HL-60 (cell line): ENCODE results near the gene WDFY4.

Source experiments
- DNase-seq, 2 experiments: peaks; one replicate each; pipeline ENCODE4 v3.0.0-alpha.2; 2010 to 2020; ENCODE audit warnings: low read depth in 1 of 2, low spot score in 1 of 2
- H3K27ac ChIP-seq: fragments of 250-450 bp; sonication (Bioruptor Pico); replicated peaks from 2 replicates; pipeline ENCODE4 v1.5.1; 2020; ENCODE audit warnings: mild to moderate bottlenecking, moderate library complexity
- H3K27me3 ChIP-seq: fragments of 250-450 bp; sonication (Bioruptor Pico); 2 replicates; pipeline ENCODE4 v1.5.1; 2021; ENCODE audit warnings: mild to moderate bottlenecking, moderate library complexity; ENCODE audit not compliant: insufficient read depth, poor library complexity, severe bottlenecking
- H3K4me3 ChIP-seq: replicated peaks from 2 replicates; pipeline ENCODE4 v1.5.1; 2011; ENCODE audit warnings: mild to moderate bottlenecking, control low read depth, low read length; ENCODE audit not compliant: insufficient read depth
- CTCF ChIP-seq: IDR thresholded peaks from one replicate; pipeline ENCODE4 v1.5.1; 2011; ENCODE audit warnings: low read length, control low read depth, inconsistent platforms; ENCODE audit not compliant: insufficient read depth
- GABPA ChIP-seq: IDR thresholded peaks from 2 replicates; pipeline ENCODE4 v1.6.1; 2012; ENCODE audit warnings: low read depth
- POLR2AphosphoS5 ChIP-seq: IDR thresholded peaks from 2 replicates; pipeline ENCODE4 v1.6.1; 2012; ENCODE audit warnings: low read depth
- SPI1 ChIP-seq: IDR thresholded peaks from 2 replicates; pipeline ENCODE4 v1.6.1; 2012; ENCODE audit warnings: low read depth, mild to moderate bottlenecking, borderline replicate concordance
- TF ChIP-seq, protein P1 (sequence below): IDR thresholded peaks from 2 replicates; pipeline ENCODE4 v1.6.1; 2012; ENCODE audit warnings: low read depth; ENCODE audit not compliant: insufficient replicate concordance

WDFY4 gene

DNA sequence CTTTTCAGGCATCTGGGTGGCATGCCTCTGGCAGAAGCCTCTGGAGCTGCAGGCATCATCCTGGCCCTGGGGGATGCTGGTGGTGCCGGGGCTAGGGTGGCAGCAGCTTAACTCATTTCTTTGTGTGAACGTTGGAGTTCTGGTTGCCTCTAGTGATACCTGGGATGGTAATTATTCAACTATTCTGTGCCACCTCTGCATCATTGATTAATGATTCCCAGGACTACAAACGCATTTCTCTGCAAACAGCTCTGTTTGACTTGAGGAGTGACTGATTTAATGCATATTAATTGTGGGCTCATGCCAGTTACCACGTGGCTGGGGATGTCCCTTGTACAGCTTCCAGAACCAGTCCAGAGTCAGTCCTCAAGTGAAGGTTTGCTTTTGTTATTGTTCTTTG lies 199.0 kb downstream of the WDFY4 start:
- Histone ChIP-seq H3K27me3 (no peaks in the 10 kb centered on the region), H3K27ac (no peak overlapping the region), H3K4me3 (no peak overlapping the region)
- DNase-seq = no peak
- TF ChIP-seq POLR2AphosphoS5 (no peak), SPI1 (no peak)

DNA sequence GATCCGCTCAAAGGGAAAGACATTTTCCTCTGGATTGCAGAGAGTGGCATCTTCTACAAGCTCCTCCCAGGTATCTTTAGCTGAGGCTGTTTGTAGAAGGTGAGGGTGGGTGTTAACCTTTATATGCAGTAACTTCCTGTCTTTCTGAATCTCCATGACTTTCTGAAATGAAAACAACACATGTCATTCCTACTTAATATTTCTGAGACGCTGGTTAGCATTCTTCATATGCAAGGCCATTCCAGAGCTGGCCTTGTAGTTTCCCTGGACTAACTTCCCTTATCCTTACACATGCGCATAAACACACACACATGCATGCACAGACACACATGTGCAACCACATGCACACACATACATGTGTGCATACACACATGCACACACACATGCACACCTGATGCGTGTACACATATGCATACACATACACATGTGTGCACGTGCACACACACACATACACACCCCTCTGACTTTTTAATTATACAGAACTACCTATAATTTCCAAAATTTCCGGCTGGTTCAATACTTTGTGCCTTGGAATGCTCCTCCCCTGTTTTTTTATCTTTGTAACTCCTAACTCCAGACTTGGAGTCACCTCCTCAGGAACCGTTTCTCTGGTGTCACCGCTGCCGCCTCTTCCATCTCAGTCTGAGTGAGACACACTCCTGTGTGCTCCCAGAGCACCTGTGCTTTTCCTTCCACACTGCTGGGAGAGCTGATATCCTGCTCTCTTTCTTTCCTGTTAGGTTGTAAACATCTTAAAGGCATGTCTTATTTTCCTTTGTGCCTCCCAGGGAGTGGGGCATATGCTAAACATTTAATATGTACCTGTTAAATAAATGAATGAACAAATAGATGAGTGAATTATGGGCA lies 199.7 kb downstream of the WDFY4 start:
- TF ChIP-seq, protein P1, sequence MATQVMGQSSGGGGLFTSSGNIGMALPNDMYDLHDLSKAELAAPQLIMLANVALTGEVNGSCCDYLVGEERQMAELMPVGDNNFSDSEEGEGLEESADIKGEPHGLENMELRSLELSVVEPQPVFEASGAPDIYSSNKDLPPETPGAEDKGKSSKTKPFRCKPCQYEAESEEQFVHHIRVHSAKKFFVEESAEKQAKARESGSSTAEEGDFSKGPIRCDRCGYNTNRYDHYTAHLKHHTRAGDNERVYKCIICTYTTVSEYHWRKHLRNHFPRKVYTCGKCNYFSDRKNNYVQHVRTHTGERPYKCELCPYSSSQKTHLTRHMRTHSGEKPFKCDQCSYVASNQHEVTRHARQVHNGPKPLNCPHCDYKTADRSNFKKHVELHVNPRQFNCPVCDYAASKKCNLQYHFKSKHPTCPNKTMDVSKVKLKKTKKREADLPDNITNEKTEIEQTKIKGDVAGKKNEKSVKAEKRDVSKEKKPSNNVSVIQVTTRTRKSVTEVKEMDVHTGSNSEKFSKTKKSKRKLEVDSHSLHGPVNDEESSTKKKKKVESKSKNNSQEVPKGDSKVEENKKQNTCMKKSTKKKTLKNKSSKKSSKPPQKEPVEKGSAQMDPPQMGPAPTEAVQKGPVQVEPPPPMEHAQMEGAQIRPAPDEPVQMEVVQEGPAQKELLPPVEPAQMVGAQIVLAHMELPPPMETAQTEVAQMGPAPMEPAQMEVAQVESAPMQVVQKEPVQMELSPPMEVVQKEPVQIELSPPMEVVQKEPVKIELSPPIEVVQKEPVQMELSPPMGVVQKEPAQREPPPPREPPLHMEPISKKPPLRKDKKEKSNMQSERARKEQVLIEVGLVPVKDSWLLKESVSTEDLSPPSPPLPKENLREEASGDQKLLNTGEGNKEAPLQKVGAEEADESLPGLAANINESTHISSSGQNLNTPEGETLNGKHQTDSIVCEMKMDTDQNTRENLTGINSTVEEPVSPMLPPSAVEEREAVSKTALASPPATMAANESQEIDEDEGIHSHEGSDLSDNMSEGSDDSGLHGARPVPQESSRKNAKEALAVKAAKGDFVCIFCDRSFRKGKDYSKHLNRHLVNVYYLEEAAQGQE = no peak
- TF ChIP-seq CTCF = no peak
- TF ChIP-seq SPI1 = no peak
- TF ChIP-seq POLR2AphosphoS5 = no peak
- TF ChIP-seq GABPA = no peak
- Histone ChIP-seq H3K27ac (no peak overlapping the region), H3K4me3 (no peak overlapping the region), H3K27me3 (no peaks in the 10 kb centered on the region)
- DNase-seq = no peak

DNA sequence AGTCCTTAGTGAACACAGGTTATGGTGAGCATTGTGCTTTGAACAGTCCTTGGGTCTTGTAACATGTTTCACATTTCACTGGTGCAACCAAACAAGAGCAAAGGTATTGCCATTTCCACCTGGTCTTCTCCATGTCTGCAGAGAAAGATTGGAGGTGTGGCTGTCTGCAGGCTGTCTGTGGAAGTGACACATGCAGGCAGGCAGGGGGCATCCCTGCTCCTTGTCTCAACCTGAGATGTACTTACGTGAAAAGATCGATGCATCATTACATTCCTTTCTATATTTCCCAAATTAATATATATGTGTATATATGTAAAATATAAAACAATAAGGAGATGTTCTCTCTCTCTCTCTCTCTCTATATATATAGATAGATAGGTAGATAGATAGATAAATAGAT lies 200.7 kb downstream of the WDFY4 start:
- H3K27ac ChIP-seq = no peak overlapping the region
- DNase-seq = peak in 1 of 2 experiments; percentile 11
- no peak for TF ChIP-seq GABPA
- TF ChIP-seq POLR2AphosphoS5 = no peak
- TF ChIP-seq, protein P1 = no peak
- no peak for TF ChIP-seq SPI1
- no peak for TF ChIP-seq CTCF
- no peak overlapping the region for H3K4me3 ChIP-seq
- H3K27me3 ChIP-seq = no peaks in the 10 kb centered on the region

GRCh38 chr10:48887982-48888381 lies 203.3 kb downstream of the WDFY4 start:
- Histone ChIP-seq H3K27me3 (no peaks in the 10 kb centered on the region), H3K4me3 (no peak overlapping the region), H3K27ac (no peak overlapping the region)
- TF ChIP-seq, protein P1 = no peak
- no peak for TF ChIP-seq CTCF
- no peak for TF ChIP-seq SPI1
- no peak for TF ChIP-seq GABPA
- no peak for DNase-seq
